ENCODE measurements around the gene BEND3. TPM values are rescaled to one million over a fixed set of nuclear protein-coding genes. Genes with fewer than 3 reads are reported as not detected.
"Not testable (repeated sequence)": the region's sequence is repeated elsewhere in the genome, so short reads cannot be mapped to it uniquely, and the experiment has no call there.

Gene BEND3
- total RNA-seq, 2 donors from 2014 or later = 0.54 to 4.2 TPM

- Histone ChIP-seq H3K9me3 (no peaks in the 10 kb centered on the region), H3K27ac (no peak overlapping the region), H3K36me3 (no peaks in the 10 kb centered on the region), H3K27me3 (replicated peaks; ENCODE audit: insufficient read depth) (no peaks in the 10 kb centered on the region), H3K4me1 (ENCODE audit: control insufficient read depth in 1 of 2, low read depth in 2 of 2) (no peaks in the 10 kb centered on the region), H3K4me3 (no peak overlapping the region)
- ATAC-seq (ENCODE audit: insufficient number of reproducible peaks, low FRiP score, low read depth) (no peak), DNase-seq (ENCODE audit: low spot score) (no peak)
- no peak for TF ChIP-seq CTCF (IDR thresholded peaks at IDR 0.05)
Measured at GRCh38 chr6:107101211-107101610, 14.1 kb downstream of the BEND3 start.

- H3K27ac ChIP-seq = no peak overlapping the region
- no peak for ATAC-seq (ENCODE audit: insufficient number of reproducible peaks, low FRiP score, low read depth)
- DNase-seq (ENCODE audit: low spot score) = no peak
Measured at GRCh38 chr6:107098436-107099307, 16.6 kb downstream of the BEND3 start.

GRCh38 chr6:107084459-107084858 lies 30.9 kb downstream of the BEND3 start:
- H3K36me3 ChIP-seq; H3K4me3 ChIP-seq; H3K27me3 ChIP-seq (replicated peaks; ENCODE audit: insufficient read depth); H3K4me1 ChIP-seq (ENCODE audit: control insufficient read depth in 1 of 2, low read depth in 2 of 2); DNase-seq (ENCODE audit: low spot score); H3K9me3 ChIP-seq; ATAC-seq (ENCODE audit: insufficient number of reproducible peaks, low FRiP score, low read depth); H3K27ac ChIP-seq: not testable (repeated sequence)

More at GRCh38 chr6:107098436-107099307, 16.6 kb downstream of the BEND3 start:
- no peaks in the 10 kb centered on the region for H3K36me3 ChIP-seq
- TF ChIP-seq CTCF (IDR thresholded peaks at IDR 0.05) = no peak
- no peaks in the 10 kb centered on the region for H3K4me1 ChIP-seq (ENCODE audit: control insufficient read depth in 1 of 2, low read depth in 2 of 2)
- no peak overlapping the region for H3K4me3 ChIP-seq
- no peaks in the 10 kb centered on the region for H3K9me3 ChIP-seq
- H3K27me3 ChIP-seq (replicated peaks; ENCODE audit: insufficient read depth) = no peaks in the 10 kb centered on the region

- Histone ChIP-seq H3K9me3 (no peaks in the 10 kb centered on the region), H3K36me3 (no peaks in the 10 kb centered on the region), H3K27ac (no peak overlapping the region), H3K4me1 (ENCODE audit: control insufficient read depth in 1 of 2, low read depth in 2 of 2) (no peaks in the 10 kb centered on the region), H3K27me3 (replicated peaks; ENCODE audit: insufficient read depth) (no peaks in the 10 kb centered on the region), H3K4me3 (no peak overlapping the region)
- ATAC-seq (ENCODE audit: insufficient number of reproducible peaks, low FRiP score, low read depth) = no peak
- DNase-seq (ENCODE audit: low spot score) = no peak
- TF ChIP-seq CTCF (IDR thresholded peaks at IDR 0.05) = no peak
Measured at GRCh38 chr6:107083921-107084320, 31.4 kb downstream of the BEND3 start.

GRCh38 chr6:107083047-107083768 lies 32.1 kb downstream of the BEND3 start:
- H3K36me3 ChIP-seq = no peaks in the 10 kb centered on the region
- H3K27me3 ChIP-seq (replicated peaks; ENCODE audit: insufficient read depth) = no peaks in the 10 kb centered on the region
- no peak for TF ChIP-seq CTCF (IDR thresholded peaks at IDR 0.05)
- H3K9me3 ChIP-seq = no peaks in the 10 kb centered on the region
- DNase-seq (ENCODE audit: low spot score) = no peak
- H3K4me3 ChIP-seq = no peak overlapping the region
- no peaks in the 10 kb centered on the region for H3K4me1 ChIP-seq (ENCODE audit: control insufficient read depth in 1 of 2, low read depth in 2 of 2)
- no peak for ATAC-seq (ENCODE audit: insufficient number of reproducible peaks, low FRiP score, low read depth)
- H3K27ac ChIP-seq = no peak overlapping the region

All from thoracic aorta (tissue), 2 donors.